Liver (tissue), 3 donors: ENCODE data around the gene DOCK9.

Experiments
- FOXA2 ChIP-seq: IDR thresholded peaks from 2 replicates; pipeline ENCODE4 v1.6.1; 2016; ENCODE audit warnings: antibody characterized with exemption
- GABPA ChIP-seq, 2 donors: IDR thresholded peaks in 1 of 2; conservative IDR thresholded peaks in 1 of 2; 2 replicates each; pipeline ENCODE4 v1.6.1; 2016; ENCODE audit warnings: antibody characterized with exemption in 2 of 2, mild to moderate bottlenecking in 1 of 2, moderate library complexity in 1 of 2
- JUND ChIP-seq, 2 donors: IDR thresholded peaks; 2 replicates each; pipeline ENCODE4 v1.6.1; 2016; ENCODE audit warnings: antibody characterized with exemption in 2 of 2
- RAD21 ChIP-seq, 2 donors: IDR thresholded peaks; 2 replicates each; pipeline ENCODE4 v1.6.1; 2016; ENCODE audit warnings: antibody characterized with exemption in 2 of 2, mild to moderate bottlenecking in 2 of 2
- RXRA ChIP-seq, 2 donors: IDR thresholded peaks; 2 replicates each; pipeline ENCODE4 v1.6.1; 2017 to 2018; ENCODE audit warnings: antibody characterized with exemption in 2 of 2, mild to moderate bottlenecking in 1 of 2
- SP1 ChIP-seq: IDR thresholded peaks from 2 replicates; pipeline ENCODE4 v1.6.1; 2018; ENCODE audit warnings: antibody characterized with exemption, mild to moderate bottlenecking
- TAF1 ChIP-seq: conservative IDR thresholded peaks from 2 replicates; pipeline ENCODE4 v1.6.1; 2016; ENCODE audit warnings: antibody characterized with exemption, mild to moderate bottlenecking
- TF ChIP-seq, protein P1 (sequence below): fragments of 150-350 bp; IDR thresholded peaks from 2 replicates; pipeline ENCODE4 v1.5.1; 2017; ENCODE audit warnings: improper control_type of control experiment, low read depth, low read length; ENCODE audit not compliant: missing input control
- TF ChIP-seq, protein P2 (sequence below): IDR thresholded peaks from 2 replicates; pipeline ENCODE4 v1.6.1; 2016; ENCODE audit warnings: antibody characterized with exemption
- TF ChIP-seq, protein P3 (sequence below): IDR thresholded peaks from 2 replicates; pipeline ENCODE4 v1.6.1; 2016; ENCODE audit warnings: antibody characterized with exemption
- TF ChIP-seq, protein P4 (sequence below): IDR thresholded peaks from 2 replicates; pipeline ENCODE4 v1.6.1; 2016; ENCODE audit warnings: antibody characterized with exemption, mild to moderate bottlenecking
- donor health status: healthy.
- donor health status: healthy.

DNA sequence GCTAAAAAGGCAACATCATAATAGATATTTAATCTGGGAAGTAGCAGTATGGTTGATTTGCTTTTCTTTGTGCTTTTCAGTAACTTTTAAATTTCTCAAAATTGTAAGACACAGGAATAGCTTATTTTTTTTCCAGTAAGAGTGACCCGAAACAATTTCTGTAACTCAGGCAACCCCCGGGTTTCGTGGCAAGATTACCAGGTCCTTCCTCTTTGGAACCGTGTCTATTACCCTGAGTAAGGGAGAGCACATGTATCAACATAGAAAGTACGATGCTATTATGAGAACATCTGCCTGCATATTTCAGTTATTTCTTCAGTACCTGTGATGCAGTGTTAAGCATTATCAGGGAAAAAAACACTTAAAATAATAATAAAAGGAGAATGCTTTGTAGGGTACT lies 64.1 kb downstream of the DOCK9 start:
- TF ChIP-seq, protein P1, sequence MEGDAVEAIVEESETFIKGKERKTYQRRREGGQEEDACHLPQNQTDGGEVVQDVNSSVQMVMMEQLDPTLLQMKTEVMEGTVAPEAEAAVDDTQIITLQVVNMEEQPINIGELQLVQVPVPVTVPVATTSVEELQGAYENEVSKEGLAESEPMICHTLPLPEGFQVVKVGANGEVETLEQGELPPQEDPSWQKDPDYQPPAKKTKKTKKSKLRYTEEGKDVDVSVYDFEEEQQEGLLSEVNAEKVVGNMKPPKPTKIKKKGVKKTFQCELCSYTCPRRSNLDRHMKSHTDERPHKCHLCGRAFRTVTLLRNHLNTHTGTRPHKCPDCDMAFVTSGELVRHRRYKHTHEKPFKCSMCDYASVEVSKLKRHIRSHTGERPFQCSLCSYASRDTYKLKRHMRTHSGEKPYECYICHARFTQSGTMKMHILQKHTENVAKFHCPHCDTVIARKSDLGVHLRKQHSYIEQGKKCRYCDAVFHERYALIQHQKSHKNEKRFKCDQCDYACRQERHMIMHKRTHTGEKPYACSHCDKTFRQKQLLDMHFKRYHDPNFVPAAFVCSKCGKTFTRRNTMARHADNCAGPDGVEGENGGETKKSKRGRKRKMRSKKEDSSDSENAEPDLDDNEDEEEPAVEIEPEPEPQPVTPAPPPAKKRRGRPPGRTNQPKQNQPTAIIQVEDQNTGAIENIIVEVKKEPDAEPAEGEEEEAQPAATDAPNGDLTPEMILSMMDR, result no peak
- TF ChIP-seq JUND (IDR thresholded peaks at IDR 0.05) (no peak), RXRA (IDR thresholded peaks at IDR 0.05) (no peak), GABPA (IDR thresholded peaks at IDR 0.05 in 1 of 2, conservative IDR thresholded peaks at IDR 0.05 in 1 of 2) (no peak), RAD21 (IDR thresholded peaks at IDR 0.05) (no peak), TAF1 (no peak), SP1 (no peak), FOXA2 (no peak)
- TF ChIP-seq, protein P2, sequence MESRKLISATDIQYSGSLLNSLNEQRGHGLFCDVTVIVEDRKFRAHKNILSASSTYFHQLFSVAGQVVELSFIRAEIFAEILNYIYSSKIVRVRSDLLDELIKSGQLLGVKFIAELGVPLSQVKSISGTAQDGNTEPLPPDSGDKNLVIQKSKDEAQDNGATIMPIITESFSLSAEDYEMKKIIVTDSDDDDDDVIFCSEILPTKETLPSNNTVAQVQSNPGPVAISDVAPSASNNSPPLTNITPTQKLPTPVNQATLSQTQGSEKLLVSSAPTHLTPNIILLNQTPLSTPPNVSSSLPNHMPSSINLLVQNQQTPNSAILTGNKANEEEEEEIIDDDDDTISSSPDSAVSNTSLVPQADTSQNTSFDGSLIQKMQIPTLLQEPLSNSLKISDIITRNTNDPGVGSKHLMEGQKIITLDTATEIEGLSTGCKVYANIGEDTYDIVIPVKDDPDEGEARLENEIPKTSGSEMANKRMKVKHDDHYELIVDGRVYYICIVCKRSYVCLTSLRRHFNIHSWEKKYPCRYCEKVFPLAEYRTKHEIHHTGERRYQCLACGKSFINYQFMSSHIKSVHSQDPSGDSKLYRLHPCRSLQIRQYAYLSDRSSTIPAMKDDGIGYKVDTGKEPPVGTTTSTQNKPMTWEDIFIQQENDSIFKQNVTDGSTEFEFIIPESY, result no peak
- TF ChIP-seq, protein P3, sequence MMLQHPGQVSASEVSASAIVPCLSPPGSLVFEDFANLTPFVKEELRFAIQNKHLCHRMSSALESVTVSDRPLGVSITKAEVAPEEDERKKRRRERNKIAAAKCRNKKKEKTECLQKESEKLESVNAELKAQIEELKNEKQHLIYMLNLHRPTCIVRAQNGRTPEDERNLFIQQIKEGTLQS, result no peak
- TF ChIP-seq, protein P4, sequence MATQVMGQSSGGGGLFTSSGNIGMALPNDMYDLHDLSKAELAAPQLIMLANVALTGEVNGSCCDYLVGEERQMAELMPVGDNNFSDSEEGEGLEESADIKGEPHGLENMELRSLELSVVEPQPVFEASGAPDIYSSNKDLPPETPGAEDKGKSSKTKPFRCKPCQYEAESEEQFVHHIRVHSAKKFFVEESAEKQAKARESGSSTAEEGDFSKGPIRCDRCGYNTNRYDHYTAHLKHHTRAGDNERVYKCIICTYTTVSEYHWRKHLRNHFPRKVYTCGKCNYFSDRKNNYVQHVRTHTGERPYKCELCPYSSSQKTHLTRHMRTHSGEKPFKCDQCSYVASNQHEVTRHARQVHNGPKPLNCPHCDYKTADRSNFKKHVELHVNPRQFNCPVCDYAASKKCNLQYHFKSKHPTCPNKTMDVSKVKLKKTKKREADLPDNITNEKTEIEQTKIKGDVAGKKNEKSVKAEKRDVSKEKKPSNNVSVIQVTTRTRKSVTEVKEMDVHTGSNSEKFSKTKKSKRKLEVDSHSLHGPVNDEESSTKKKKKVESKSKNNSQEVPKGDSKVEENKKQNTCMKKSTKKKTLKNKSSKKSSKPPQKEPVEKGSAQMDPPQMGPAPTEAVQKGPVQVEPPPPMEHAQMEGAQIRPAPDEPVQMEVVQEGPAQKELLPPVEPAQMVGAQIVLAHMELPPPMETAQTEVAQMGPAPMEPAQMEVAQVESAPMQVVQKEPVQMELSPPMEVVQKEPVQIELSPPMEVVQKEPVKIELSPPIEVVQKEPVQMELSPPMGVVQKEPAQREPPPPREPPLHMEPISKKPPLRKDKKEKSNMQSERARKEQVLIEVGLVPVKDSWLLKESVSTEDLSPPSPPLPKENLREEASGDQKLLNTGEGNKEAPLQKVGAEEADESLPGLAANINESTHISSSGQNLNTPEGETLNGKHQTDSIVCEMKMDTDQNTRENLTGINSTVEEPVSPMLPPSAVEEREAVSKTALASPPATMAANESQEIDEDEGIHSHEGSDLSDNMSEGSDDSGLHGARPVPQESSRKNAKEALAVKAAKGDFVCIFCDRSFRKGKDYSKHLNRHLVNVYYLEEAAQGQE, result no peak
